Sigmoid colon (tissue), 4 donors: ENCODE results near the gene HAGH.

Experiments used
- CTCF ChIP-seq, 4 experiments: fragments of 450-650 bp in 3 of 4; fragments of 200-600 bp in 1 of 4; IDR thresholded peaks; one replicate each; pipeline ENCODE4 v1.5.1; 2016 to 2019; ENCODE audit warnings: antibody characterized with exemption in 4 of 4, mild to moderate bottlenecking in 3 of 4, moderate library complexity in 2 of 4
- EP300 ChIP-seq, 4 donors: sonication (generic); formaldehyde crosslinking; IDR thresholded peaks; one replicate each; pipeline ENCODE4 v1.6.1; 2017; ENCODE audit warnings: antibody characterized with exemption in 4 of 4
- POLR2A ChIP-seq, 2 donors: fragments of 450-650 bp; IDR thresholded peaks; one replicate each; pipeline ENCODE4 v1.6.1; 2016; ENCODE audit warnings: antibody characterized with exemption in 2 of 2, mild to moderate bottlenecking in 2 of 2, moderate library complexity in 2 of 2

GRCh38 chr16:1777375-1778199 lies 49.0 kb downstream of the HAGH start:
- no peak for TF ChIP-seq CTCF (IDR thresholded peaks at IDR 0.05)
- TF ChIP-seq POLR2A (IDR thresholded peaks at IDR 0.05): no peak
- TF ChIP-seq EP300 (IDR thresholded peaks at IDR 0.05): no peak
